ENCODE measurements around the gene MEGF9. TPM values are rescaled to one million over a fixed set of nuclear protein-coding genes. Genes with fewer than 3 reads are reported as not detected.

Gene MEGF9
- polyA plus RNA-seq, 5 donors = 11.8 to 16.6 (median 13.8) TPM

- DNase-seq = no peak
Observed at GRCh38 chr9:120734607-120735410, 20.5 kb upstream of the MEGF9 start.

DNA sequence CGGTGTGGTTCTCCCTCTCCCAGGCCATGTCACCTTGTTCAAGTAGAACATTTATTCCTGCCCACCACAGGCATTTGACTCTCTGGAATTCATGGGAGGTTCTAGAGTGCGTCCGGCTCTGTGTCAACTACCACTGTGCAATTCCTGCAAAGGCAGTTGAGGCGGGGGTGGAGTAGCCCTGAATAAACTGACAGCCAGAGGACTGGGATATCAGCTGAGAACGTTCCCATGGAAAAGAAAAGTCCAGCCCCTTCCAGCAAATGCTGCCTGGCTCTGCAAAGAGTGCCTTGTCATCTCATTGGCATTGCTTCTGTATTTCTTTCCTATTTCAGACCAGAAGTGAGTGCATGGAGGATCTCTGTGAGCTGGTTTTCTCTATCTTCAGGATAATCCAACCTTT lies 18.9 kb upstream of the MEGF9 start:
- DNase-seq = no peak

DNA sequence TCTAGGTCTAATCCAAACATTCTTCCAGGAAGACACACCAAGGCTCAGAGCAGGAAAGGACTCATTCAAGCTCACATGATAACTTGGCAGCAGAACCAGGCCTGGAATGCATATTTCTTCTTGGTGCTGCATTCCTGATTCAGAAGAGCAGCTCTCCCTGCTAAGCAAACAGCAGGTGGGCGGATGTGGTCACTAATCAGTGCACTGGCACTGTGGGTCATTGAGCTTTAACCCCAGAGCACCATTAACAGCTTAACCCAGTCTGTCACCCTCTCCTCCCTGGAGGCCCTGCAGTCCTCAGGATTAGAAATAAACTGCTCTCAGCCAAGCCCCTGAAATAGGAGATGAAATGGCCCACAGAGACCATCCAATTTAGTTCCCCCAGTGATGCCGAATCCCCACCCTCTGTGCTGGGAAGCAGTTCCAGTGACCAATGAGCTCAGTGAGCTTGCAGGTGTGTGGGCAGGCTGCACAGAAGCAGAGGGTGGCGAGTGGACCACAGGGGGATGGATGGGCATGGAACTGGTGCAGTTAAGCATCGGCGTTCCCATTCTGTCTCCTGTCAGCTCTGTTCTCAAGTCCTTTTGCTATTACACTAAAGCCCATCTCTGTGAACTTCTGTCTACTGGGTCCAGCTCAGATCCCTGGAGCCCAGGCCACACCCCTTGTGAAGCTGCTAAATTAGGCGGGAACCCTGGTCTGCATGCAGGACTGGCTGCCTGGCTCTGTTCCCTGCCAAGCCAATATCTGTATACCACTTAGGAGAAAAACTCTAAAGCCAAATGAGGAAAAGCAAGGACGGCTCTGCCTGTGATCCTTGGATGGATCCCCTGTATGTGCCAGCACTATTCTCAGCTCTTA lies 16.6 kb upstream of the MEGF9 start:
- no peak for DNase-seq

GRCh38 chr9:120729791-120730241 lies 15.5 kb upstream of the MEGF9 start:
- DNase-seq = no peak

GRCh38 chr9:120726484-120726883 lies 12.2 kb upstream of the MEGF9 start:
- no peak for DNase-seq

- no peak for DNase-seq
Observed at GRCh38 chr9:120725907-120726306, 11.6 kb upstream of the MEGF9 start.

DNA sequence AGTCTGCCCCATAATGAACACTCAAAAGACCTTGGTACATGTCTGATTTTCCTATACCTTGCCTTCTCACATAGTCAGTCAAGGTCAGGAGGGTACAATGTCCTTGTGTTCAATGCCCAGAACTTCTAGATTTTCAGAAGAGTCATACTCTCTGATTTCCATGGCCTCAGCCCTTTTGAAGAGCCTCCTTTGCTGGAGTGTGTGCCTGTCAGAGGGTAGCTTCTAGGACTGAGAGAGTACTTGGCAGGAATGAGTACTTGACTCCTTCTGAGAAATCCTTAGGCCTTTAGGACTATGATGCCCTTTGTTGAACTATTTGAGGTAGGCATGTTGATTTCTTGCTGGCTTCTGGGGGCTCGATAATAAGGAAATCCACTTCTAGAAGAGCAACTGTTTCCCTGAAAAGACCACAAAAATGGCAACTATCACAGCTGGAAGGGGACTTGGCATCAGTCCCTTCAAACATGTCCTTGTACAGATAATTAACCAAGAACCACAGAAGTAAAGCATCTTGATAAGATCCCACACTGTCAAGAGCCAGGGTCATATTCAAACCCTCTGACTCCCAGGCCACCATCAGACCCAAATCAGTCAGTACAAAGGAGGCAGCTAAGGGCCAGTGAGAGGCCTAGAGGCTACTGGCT lies 10.6 kb upstream of the MEGF9 start:
- no peak for DNase-seq

DNA sequence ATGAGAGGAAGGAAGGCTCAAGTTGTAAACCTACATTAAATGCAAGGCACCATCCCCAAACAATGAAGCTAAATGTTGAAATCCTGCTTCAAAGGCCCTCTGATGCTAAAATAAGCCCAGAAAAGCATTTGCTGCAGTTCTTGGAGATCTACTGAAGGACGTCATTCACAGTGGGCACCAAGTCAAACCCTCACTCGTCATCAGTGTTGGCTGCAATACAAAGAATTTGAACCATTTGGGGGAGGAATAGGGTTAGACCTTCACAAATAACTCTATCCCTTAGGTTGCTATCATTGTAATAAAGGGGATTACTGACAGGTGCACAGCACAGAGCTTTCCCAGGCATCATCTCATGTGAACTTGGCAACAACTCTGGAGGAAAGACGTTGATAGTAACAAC lies 9.3 kb upstream of the MEGF9 start:
- DNase-seq = no peak

DNA sequence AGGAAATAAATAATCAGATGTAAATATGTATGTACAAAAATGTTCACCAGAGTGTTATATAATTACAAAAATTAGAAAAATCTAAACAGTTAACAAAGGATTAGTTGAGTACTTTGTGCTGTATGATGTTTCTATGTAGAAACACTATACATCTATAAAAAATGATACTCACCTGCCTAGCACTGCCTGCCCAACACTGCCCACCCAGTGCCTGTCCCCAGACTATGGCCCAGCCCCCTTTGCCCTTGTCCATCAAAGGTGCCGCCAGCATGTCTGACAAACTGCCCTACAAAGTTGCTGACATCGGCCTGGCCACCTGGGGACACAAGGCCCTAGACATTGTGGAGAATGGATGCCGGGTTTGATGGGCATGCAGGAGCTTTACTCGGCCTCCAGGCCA lies 6.1 kb upstream of the MEGF9 start:
- no peak for DNase-seq

- DNase-seq = no peak
Observed at GRCh38 chr9:120718316-120718715, 4.0 kb upstream of the MEGF9 start.

DNA sequence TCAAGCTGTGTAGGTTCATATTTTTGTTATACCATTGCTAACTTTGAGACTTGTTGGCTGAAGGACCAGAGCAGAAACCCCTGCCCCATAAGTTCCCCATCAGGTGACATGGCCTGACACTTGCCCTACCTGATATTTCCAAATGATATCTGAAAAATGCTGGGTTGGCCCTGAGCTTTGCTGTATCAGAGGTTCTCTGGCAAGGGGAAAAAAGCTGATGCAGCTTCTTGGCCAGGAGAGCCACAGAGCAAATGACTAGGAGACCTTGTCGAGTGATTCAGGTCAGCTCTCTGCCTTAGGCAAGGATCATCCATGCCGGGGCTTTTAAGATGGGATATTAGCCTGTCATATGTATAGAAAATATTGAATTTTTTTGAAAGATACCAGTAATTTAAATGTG lies 2.9 kb upstream of the MEGF9 start:
- no peak for DNase-seq

DNA sequence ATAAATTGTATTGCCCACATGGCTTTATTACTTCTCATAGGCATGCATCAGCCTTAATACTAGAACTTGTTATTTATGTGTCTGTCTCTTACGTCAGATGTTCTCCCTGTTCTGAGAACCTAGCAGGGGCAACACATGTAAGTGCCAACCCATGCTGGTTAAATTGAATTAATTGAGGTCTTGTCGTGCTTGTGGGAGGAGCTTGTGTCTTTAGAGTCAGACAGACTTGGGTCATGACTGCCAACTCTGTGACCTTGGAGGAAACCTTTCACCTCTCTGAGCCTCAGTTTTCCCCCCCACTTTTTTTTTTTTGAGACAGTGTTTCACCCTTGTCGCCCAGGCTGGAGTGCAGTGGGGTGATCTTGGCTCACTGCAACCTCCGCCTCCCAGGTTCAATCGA lies 2.2 kb upstream of the MEGF9 start:
- no peak for DNase-seq

- DNase-seq = no peak
Observed at GRCh38 chr9:120715389-120715924, 1.2 kb upstream of the MEGF9 start.

- DNase-seq = no peak
Observed at GRCh38 chr9:120714846-120715388, 647 bp upstream of the MEGF9 start.

GRCh38 chr9:120713257-120714087 lies 798 bp downstream of the MEGF9 start:
- DNase-seq = no peak

DNA sequence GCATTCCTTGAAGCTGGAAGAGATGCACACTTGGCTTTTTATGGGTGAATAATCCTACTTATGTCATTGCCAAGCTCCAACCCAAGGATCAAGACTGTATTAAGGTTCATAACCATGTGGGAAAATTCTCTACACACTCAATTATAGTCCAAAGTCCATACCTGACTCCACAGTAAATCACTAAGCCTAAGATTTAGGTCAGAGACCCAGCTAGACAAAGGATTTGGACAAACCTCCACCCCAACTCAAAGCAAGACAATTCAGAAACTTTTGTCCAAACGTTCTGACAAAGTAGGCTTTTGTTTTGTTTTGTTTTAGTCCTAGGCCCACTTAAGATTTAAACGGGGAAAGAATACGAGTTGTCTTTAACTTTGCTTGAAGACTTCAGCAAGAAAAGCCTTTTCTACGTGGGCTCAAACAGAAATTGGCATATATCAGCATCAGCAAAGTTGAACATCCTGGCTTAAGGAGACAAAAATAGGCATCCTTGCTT lies 1.7 kb downstream of the MEGF9 start:
- DNase-seq = no peak

DNA sequence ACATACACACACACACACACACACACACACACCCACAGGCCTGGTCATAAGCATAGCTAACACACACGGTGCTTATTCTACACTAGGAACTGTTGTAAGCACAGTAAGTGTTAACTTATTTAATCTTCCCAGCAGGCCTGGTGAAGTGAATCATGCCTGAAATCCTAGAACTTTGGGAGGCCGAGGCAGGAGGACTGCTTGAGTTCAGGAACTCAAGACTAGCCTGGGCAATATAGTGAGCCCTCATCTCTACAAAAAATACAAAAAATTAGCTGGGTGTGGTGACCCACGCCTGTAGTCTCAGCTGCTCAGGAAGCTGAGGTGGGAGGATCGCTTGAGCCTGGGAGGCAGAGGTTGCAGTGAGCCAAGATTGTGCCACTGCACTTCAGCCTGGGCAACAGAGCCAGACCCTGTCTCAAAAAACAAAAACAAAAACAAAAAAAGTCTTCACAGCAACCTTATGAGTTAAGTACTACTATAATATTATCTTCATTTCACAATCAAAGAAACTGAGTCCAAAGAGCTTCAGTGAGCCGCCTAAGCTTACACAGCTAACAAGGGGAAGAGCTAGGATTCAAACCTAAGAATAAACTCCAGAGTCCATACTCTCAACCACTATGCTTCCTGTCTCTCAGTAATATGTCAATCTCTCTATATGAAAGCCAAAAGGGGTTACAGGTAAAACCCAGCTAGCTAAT lies 2.3 kb downstream of the MEGF9 start:
- DNase-seq = no peak

DNA sequence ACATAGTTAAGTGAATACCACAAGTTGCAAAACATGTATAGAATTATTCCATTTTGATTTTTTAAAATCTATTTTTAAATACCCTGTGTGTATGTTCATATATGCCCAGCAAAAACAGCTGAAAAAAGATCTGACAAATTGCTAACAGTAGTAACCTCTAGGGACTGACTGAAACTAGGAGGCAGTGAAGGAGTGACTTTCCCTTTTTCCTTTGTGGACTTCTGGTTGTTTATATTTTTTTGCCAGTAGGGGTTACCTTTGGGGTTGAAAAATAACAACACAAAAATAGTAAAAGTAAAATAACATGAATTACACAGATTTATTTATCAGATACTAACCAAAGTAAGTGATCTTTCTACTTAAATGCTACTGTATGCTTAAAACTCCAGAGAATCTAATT lies 2.9 kb downstream of the MEGF9 start:
- DNase-seq = no peak

GRCh38 chr9:120710110-120710981 lies 3.9 kb downstream of the MEGF9 start:
- DNase-seq = no peak
